Neutrophil (primary cell): ENCODE measurements around the gene PIK3R5.

ENCODE experiments used
- H3K27ac ChIP-seq: fragments of 200-600 bp; sonication (generic); 2 replicates; pipeline ENCODE4 v1.5.1; 2016; ENCODE audit warnings: mild to moderate bottlenecking, moderate library complexity
- H3K27me3 ChIP-seq: fragments of 200-600 bp; sonication (generic); 2 replicates; pipeline ENCODE4 v1.6.0; 2016; ENCODE audit warnings: mild to moderate bottlenecking
- H3K36me3 ChIP-seq: fragments of 200-600 bp; sonication (generic); 2 replicates; pipeline ENCODE4 v1.5.1; 2017
- H3K4me1 ChIP-seq, 2 experiments: fragments of 200-600 bp in 1 of 2; sonication (generic) in 1 of 2; 1 replicate in 1 of 2; 2 replicates in 1 of 2; pipeline versions ENCODE4 v1.5.1 to v1.6.1; 2013 to 2016; ENCODE audit warnings: low read depth in 1 of 2, low read length in 1 of 2, mild to moderate bottlenecking in 1 of 2, moderate library complexity in 1 of 2; ENCODE audit not compliant: control insufficient read depth in 1 of 2, insufficient read depth in 1 of 2
- H3K4me3 ChIP-seq, 2 experiments: fragments of 200-600 bp in 1 of 2; sonication (generic) in 1 of 2; 1 replicate in 1 of 2; 2 replicates in 1 of 2; pipeline ENCODE4 v1.5.1; 2013 to 2016; ENCODE audit warnings: low read depth in 1 of 2, low read length in 1 of 2, mild to moderate bottlenecking in 1 of 2, moderate library complexity in 1 of 2
- H3K9me3 ChIP-seq: fragments of 200-600 bp; sonication (generic); 2 replicates; pipeline ENCODE4 v1.5.1; 2016
- CTCF ChIP-seq: fragments of 200-600 bp; sonication (generic); IDR thresholded peaks from 2 replicates; pipeline ENCODE4 v1.5.1; 2016; ENCODE audit warnings: antibody characterized with exemption

Gene PIK3R5

GRCh38 chr17:9002227-9002605 lies 36.7 kb upstream of the PIK3R5 start:
- no peaks in the 10 kb centered on the region for H3K9me3 ChIP-seq
- H3K4me3 ChIP-seq, result no peak overlapping the region
- TF ChIP-seq CTCF, result no peak
- H3K27me3 ChIP-seq, result peaks cover 89% of the 10 kb centered on the region
- H3K27ac ChIP-seq, result no peak overlapping the region
- peaks cover 0 to 21% of the 10 kb centered on the region in 2 experiments for H3K4me1 ChIP-seq
- no peaks in the 10 kb centered on the region for H3K36me3 ChIP-seq

GRCh38 chr17:9001559-9001958 lies 36.1 kb upstream of the PIK3R5 start:
- Histone ChIP-seq H3K27ac (no peak overlapping the region), H3K9me3 (no peaks in the 10 kb centered on the region), H3K4me3 (no peak overlapping the region), H3K36me3 (no peaks in the 10 kb centered on the region), H3K4me1 (peaks cover 0 to 21% of the 10 kb centered on the region in 2 experiments), H3K27me3 (peaks cover 84% of the 10 kb centered on the region)
- TF ChIP-seq CTCF, result no peak

- Histone ChIP-seq H3K4me3 (no peak overlapping the region), H3K36me3 (no peaks in the 10 kb centered on the region), H3K27me3 (peaks cover 49% of the 10 kb centered on the region), H3K9me3 (no peaks in the 10 kb centered on the region), H3K27ac (no peak overlapping the region), H3K4me1 (peaks cover 0 to 15% of the 10 kb centered on the region in 2 experiments)
- peak; percentile 96 for TF ChIP-seq CTCF
These were observed 32.6 kb upstream of the PIK3R5 start for GRCh38 chr17:8997994-8998628.

- Histone ChIP-seq H3K27me3 (peaks cover 25% of the 10 kb centered on the region), H3K4me3 (no peak overlapping the region), H3K27ac (no peak overlapping the region), H3K4me1 (peaks cover 9 to 11% of the 10 kb centered on the region in 2 experiments), H3K36me3 (no peaks in the 10 kb centered on the region), H3K9me3 (no peaks in the 10 kb centered on the region)
- no peak for TF ChIP-seq CTCF
These were observed 30.2 kb upstream of the PIK3R5 start for GRCh38 chr17:8995711-8996110.

GRCh38 chr17:8994319-8994718 lies 28.8 kb upstream of the PIK3R5 start:
- Histone ChIP-seq H3K27me3 (peaks cover 11% of the 10 kb centered on the region), H3K9me3 (no peaks in the 10 kb centered on the region), H3K4me1 (peaks cover 9 to 11% of the 10 kb centered on the region in 2 experiments), H3K27ac (no peak overlapping the region), H3K36me3 (no peaks in the 10 kb centered on the region), H3K4me3 (no peak overlapping the region)
- TF ChIP-seq CTCF, result peak; percentile 84
